ENCODE results near the gene SERPINA1. TPM values are rescaled to one million over a fixed set of nuclear protein-coding genes. Genes with fewer than 3 reads are reported as not detected.

The SERPINA1 gene
- total RNA-seq, 1 donor from 2014 or later: 0.96 TPM

DNA sequence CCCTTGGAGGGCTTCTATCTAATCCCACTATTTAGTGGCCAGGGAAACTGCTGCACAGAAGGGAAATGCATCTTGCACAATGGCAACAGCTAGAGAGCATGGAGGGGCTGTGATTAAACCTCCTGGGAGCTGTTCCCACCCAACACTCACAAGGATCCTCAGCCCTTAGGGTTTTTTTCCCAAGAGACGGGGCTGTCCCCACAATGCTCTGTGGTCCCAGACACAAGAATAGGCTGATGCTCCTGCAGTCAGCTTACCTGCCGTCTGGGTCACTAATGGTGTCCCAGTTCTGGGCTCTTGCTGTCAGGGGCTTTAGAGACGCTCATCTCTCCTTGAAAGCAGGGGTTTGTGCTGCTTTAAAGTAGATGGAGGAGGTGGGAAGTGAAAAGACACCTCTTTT, 4.6 kb downstream of the SERPINA1 start:
- Mint-ChIP-seq H3K4me1 (no peaks in the 10 kb centered on the region), H3K9me3 (no peaks in the 10 kb centered on the region), H3K27me3 (no peaks in the 10 kb centered on the region), H3K27ac (no peak overlapping the region), H3K36me3 (ENCODE audit: low read depth) (no peaks in the 10 kb centered on the region), H3K4me3 (no peak overlapping the region)
- intact Hi-C loops (cut with micrococcal nuclease): no loop called here
- DNase-seq: no peak

DNA sequence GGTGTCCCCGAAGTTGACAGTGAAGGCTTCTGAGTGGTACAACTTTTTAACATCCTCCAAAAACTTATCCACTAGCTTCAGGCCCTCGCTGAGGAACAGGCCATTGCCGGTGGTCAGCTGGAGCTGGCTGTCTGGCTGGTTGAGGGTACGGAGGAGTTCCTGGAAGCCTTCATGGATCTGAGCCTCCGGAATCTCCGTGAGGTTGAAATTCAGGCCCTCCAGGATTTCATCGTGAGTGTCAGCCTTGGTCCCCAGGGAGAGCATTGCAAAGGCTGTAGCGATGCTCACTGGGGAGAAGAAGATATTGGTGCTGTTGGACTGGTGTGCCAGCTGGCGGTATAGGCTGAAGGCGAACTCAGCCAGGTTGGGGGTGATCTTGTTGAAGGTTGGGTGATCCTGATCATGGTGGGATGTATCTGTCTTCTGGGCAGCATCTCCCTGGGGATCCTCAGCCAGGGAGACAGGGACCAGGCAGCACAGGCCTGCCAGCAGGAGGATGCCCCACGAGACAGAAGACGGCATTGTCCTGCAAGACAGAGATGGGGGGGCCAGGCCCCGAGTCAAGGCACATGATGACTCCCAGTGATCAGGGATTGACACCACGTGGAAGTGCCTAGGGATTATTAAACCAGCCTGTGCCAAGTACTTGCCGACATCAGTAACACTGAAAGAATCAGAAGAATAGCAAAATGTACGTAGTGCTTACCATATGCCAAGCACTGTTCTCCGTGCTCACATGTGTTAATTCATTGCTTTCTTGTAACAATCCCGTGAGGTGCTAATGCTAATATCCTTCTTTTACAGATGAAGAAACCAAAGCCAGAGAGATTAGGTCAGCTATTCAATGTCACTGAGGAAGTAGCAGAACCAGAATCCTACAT, 5.4 kb downstream of the SERPINA1 start:
- H3K4me3 Mint-ChIP-seq: no peak overlapping the region
- no peaks in the 10 kb centered on the region for H3K27me3 Mint-ChIP-seq
- H3K27ac Mint-ChIP-seq: no peak overlapping the region
- intact Hi-C loops (cut with micrococcal nuclease): no loop called here
- no peaks in the 10 kb centered on the region for H3K4me1 Mint-ChIP-seq
- H3K36me3 Mint-ChIP-seq (ENCODE audit: low read depth): no peaks in the 10 kb centered on the region
- H3K9me3 Mint-ChIP-seq: no peaks in the 10 kb centered on the region
- DNase-seq: no peak

DNA sequence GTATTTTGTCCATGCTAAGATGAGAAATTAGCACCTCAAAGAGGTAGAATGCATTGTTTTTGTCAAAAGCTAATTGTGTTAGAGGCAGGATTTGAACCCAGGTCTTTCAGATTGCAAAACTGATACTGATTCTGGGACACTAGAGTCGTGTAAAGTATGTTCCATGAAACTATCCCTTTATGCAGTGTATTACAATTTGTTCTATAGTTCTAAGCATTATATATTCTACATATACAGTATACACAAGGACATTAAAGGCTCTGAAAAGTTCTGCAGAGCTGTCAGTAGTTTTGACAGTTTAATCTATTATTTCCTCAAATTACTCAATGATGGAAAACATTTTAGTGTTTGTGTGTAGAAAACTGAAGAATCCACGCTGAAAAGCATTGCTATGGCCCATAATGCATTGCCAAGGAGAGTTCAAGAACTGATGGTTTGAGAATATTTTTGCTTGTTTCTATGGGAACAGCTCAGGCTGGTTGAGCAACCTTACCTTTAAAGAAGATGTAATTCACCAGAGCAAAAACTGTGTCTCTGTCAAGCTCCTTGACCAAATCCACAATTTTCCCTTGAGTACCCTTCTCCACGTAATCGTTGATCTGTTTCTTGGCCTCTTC, 6.2 kb downstream of the SERPINA1 start:
- no peaks in the 10 kb centered on the region for H3K27me3 Mint-ChIP-seq
- no peaks in the 10 kb centered on the region for H3K9me3 Mint-ChIP-seq
- no peaks in the 10 kb centered on the region for H3K4me1 Mint-ChIP-seq
- no peaks in the 10 kb centered on the region for H3K36me3 Mint-ChIP-seq (ENCODE audit: low read depth)
- no peak overlapping the region for H3K4me3 Mint-ChIP-seq
- no peak for DNase-seq
- no peak overlapping the region for H3K27ac Mint-ChIP-seq
- intact Hi-C loops (cut with micrococcal nuclease): no loop called here

DNA sequence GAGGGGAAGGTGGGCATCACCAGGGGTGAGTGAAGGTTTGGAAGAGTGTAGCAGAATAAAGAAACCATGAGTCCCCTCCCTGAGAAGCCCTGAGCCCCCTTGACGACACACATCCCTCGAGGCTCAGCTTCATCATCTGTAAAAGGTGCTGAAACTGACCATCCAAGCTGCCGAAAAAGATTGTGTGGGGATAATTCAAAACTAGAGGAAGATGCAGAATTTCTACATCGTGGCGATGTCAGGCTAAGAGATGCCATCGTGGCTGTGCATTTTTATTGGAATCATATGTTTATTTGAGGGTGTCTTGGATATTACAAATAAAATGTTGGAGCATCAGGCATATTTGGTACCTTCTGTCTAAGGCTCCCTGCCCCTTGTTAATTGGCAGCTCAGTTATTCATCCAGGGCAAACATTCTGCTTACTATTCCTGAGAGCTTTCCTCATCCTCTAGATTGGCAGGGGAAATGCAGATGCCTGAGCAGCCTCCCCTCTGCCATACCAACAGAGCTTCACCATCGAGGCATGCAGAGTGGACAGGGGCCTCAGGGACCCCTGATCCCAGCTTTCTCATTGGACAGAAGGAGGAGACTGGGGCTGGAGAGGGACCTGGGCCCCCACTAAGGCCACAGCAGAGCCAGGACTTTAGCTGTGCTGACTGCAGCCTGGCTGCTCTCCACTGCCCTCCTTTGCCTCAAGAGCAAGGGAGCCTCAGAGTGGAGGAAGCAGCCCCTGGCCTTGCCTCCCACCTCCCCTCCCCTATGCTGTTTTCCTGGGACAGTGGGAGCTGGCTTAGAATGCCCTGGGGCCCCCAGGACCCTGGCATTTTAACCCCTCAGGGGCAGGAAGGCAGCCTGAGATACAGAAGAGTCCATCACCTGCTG, 7.0 kb downstream of the SERPINA1 start:
- H3K27ac Mint-ChIP-seq: no peak overlapping the region
- no peaks in the 10 kb centered on the region for H3K36me3 Mint-ChIP-seq (ENCODE audit: low read depth)
- no peak for DNase-seq
- H3K9me3 Mint-ChIP-seq: no peaks in the 10 kb centered on the region
- intact Hi-C loops (cut with micrococcal nuclease): no loop called here
- no peaks in the 10 kb centered on the region for H3K4me1 Mint-ChIP-seq
- H3K4me3 Mint-ChIP-seq: no peak overlapping the region
- H3K27me3 Mint-ChIP-seq: no peaks in the 10 kb centered on the region

DNA sequence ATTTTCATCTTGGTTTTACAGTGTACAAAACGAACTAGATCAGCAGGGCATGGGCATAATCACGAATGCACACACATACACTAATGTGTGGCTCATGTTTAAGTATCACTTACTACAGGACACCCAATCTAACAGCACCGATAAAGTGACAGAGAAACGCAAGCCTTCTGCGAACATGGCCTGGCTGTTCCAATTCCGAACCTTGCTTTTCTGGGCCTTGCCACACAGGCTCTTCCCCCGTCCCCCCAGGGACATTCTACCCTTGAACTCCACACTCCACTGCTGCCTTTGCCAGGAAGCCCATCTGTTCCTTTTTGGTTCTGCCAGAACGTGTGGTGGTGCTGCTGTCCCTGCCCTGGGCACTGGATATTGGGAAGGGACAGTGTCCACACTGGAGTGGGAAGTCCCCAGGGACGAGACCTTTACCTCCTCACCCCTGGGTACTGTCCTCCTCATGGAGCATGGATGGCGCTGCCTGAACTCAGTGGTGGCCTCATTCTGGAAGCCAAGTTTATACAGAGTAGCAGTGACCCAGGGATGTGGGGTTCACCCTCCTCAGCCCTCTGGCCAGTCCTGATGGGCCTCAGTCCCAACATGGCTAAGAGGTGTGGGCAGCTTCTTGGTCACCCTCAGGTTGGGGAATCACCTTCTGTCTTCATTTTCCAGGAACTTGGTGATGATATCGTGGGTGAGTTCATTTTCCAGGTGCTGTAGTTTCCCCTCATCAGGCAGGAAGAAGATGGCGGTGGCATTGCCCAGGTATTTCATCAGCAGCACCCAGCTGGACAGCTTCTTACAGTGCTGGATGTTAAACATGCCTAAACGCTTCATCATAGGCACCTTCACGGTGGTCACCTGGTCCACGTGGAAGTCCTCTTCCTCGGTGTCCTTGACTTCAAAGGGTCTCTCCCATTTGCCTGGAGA, 7.9 kb downstream of the SERPINA1 start:
- Mint-ChIP-seq H3K27ac (no peak overlapping the region), H3K9me3 (no peaks in the 10 kb centered on the region), H3K27me3 (no peaks in the 10 kb centered on the region), H3K4me1 (no peaks in the 10 kb centered on the region), H3K4me3 (no peak overlapping the region), H3K36me3 (ENCODE audit: low read depth) (no peaks in the 10 kb centered on the region)
- intact Hi-C loops (cut with micrococcal nuclease): loop anchor here (1.0 kb wide), 1 partner anchor 16 kb away; no protein-coding TSS in a partner anchor
- DNase-seq: no peak

DNA sequence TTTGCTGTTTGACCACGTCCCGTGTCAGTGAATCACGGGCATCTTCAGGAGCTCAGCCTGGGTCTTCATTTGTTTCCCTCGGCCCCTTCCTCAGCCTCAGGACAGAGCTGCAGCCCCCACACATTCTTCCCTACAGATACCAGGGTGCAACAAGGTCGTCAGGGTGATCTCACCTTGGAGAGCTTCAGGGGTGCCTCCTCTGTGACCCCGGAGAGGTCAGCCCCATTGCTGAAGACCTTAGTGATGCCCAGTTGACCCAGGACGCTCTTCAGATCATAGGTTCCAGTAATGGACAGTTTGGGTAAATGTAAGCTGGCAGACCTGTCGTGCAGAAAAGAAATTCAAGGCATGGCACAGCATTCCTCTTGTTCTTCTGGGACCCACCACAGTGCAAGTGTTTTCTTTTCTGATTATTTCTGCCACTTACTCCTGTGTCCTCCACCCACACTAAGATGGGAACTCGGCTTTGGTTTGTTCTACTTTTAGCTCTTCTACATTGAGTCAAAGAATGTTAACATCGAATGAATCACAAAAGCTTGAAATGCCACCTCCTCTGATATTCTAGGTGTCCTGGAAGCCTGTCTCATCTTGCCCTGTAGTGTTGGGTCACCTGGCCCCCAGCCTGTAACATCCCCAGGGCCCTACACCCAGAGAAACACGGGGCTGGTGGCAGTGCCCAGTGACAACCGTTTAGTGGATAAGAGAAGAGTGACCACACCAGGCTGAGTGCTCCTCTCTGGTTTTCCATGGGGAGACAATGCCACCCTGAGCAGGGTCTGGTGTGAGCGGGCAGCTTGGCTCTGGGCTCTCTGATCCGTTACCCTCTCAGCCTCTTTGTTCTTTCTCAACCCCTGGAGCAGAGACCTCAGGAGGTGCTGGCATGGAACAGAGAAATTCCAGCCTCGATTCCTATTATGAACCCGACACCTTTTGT, 8.8 kb downstream of the SERPINA1 start:
- Mint-ChIP-seq H3K27me3 (no peaks in the 10 kb centered on the region), H3K4me1 (no peaks in the 10 kb centered on the region), H3K36me3 (ENCODE audit: low read depth) (no peaks in the 10 kb centered on the region), H3K9me3 (no peaks in the 10 kb centered on the region), H3K27ac (no peak overlapping the region), H3K4me3 (no peak overlapping the region)
- intact Hi-C loops (cut with micrococcal nuclease): loop anchor here (1.0 kb wide), 1 partner anchor 15 kb away; no protein-coding TSS in a partner anchor
- DNase-seq: no peak

DNA sequence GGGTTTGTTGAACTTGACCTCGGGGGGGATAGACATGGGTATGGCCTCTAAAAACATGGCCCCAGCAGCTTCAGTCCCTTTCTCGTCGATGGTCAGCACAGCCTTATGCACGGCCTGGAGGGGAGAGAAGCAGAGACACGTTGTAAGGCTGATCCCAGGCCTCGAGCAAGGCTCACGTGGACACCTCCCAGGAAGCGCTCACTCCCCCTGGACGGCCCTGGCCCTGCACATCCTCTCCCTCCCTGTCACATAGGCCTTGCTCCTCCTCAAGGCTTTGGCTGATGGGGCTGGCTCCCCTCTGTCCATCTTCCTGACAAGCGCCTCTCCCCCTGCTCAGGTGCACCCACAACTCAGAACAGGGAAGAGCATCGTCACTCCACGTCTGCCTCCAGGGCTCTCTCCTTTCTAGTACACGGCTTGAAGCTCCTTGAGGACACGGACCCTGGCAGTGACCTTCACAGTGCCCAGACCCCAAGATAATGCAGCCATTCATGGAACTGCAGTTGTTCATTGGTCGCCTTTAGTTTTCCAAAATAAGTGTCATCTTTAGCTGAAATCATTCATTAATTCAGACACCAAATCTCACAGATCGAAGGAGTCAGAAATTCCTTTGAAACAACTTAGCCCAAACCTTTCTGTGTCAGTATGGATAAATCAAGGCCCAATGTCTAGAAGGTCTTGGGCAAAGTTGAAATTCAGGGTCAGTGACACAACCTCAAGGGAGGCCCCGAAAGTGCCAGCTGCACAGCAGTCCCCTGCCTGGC, 9.7 kb downstream of the SERPINA1 start:
- Mint-ChIP-seq H3K27ac (no peak overlapping the region), H3K36me3 (ENCODE audit: low read depth) (no peaks in the 10 kb centered on the region), H3K4me3 (no peak overlapping the region), H3K27me3 (no peaks in the 10 kb centered on the region), H3K4me1 (no peaks in the 10 kb centered on the region), H3K9me3 (no peaks in the 10 kb centered on the region)
- no peak for DNase-seq
- intact Hi-C loops (cut with micrococcal nuclease): no loop called here

DNA sequence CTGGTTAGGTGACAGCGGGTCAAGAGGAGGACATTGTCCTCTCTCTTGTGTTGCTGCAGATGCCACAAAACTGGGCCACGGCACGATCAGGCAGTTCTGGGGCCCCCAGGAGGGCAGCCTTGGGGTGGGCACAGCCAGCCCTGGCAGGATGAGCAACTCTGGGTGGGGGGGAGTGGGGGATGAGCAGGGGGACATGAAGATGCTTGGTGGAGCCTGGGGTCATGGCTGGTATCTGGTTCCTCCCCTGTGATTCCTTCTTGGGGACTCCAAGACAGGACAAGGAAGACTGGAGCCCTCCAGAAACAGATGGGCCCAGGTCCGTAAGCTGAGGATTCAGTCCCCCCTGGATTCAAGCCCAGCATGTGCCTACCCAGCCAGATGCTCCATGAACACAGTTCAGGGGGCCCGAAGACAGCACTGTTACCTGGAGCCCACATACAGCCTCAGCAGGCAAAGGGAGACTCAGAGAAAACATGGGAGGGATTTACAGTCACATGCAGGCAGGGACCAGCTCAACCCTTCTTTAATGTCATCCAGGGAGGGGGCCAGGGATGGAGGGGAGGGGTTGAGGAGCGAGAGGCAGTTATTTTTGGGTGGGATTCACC, 10.4 kb downstream of the SERPINA1 start:
- Mint-ChIP-seq H3K27ac (no peak overlapping the region), H3K27me3 (no peaks in the 10 kb centered on the region), H3K9me3 (no peaks in the 10 kb centered on the region), H3K4me3 (no peak overlapping the region), H3K4me1 (no peaks in the 10 kb centered on the region), H3K36me3 (ENCODE audit: low read depth) (no peaks in the 10 kb centered on the region)
- intact Hi-C loops (cut with micrococcal nuclease): no loop called here
- DNase-seq: no peak

DNA sequence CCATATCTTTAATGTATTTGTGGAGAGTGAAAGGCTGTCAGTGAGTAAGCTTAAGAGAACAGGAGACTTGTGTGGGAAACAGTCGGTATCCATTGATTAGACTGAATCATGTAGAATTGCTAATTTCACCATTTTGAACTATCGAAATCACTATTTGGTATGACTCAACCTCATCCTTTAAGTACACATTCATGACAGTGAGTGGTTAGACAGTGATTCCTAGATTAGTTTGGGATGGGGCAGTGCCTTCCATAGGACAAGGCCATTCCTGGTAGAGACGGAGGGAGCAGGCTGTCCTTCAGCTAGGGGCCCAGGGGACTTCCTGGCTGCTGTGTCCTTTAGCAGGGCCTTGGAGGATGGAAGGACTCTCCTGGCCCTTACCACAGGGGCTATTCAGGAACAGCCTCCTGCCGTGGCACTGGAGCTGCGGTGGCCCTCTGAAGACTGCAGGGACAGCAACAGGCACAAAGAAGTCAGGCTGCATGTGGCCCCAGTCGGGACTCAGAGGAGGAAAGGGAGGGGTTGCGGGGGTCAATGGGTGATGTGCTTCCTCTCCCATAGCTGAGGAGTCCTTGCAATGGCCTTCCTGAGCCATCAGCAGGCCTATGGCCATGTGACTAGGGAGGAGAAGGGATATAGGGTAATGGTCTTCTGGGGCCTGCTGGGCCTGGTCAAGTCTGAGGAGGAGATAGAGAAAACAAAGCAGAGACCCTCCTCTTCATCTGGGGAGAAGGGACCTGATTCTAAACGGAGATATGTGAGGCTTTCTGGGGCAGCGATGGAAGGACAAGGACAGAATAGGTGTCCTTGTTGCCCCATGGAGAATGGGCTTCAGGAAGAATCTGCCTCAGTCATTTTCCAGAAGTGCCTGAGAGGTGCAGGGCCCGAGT, 11.2 kb downstream of the SERPINA1 start:
- Mint-ChIP-seq H3K4me3 (no peak overlapping the region), H3K9me3 (no peaks in the 10 kb centered on the region), H3K27me3 (no peaks in the 10 kb centered on the region), H3K4me1 (no peaks in the 10 kb centered on the region), H3K27ac (peak overlapping the region; percentile 12), H3K36me3 (ENCODE audit: low read depth) (no peaks in the 10 kb centered on the region)
- DNase-seq: no peak
- intact Hi-C loops (cut with micrococcal nuclease): no loop called here

DNA sequence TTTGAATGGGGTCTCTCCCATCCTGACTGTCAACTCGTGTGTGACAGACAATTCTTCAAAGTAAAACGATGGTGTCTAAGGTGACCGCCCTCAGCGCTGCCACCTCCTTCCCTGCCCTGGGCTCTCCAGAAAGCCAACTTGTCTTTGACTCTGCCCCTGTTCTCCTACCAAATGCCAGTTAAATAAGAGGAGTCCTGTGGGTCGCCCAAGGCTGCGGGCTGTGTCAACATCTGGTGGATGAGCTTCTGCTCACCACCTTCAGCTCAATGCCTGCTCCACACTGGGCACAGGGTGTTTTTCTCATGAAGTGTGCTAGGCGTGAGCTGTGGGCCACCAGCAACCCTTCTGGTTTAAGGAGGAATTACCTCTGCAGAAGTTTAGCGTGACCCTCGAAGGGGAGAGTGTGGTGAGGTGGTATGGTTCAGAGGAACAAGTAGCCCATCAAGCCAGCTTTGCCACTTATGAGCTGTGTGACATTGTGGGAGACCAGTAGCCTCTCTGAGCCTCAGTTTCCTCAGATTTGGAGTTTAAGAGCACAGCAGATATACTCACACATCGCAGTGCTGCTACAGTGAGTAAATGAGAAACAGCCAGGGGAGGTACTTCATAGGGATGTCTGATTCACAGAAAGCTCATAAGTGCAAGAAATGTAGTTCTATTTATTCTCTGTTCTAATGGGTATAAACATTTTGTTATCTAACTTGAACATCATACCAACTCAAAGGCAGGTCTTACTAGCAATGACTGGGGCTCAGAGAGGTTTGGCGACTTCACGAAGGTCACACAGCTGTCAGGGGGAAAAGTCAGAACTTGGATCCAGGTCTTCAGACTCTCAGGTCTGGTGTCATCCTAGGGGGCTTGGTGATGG, 12.1 kb downstream of the SERPINA1 start:
- no peaks in the 10 kb centered on the region for H3K4me1 Mint-ChIP-seq
- no peak overlapping the region for H3K27ac Mint-ChIP-seq
- DNase-seq: no peak
- H3K36me3 Mint-ChIP-seq (ENCODE audit: low read depth): no peaks in the 10 kb centered on the region
- no peak overlapping the region for H3K4me3 Mint-ChIP-seq
- intact Hi-C loops (cut with micrococcal nuclease): no loop called here
- H3K27me3 Mint-ChIP-seq: no peaks in the 10 kb centered on the region
- H3K9me3 Mint-ChIP-seq: no peaks in the 10 kb centered on the region

Data from activated CD4-positive, alpha-beta T cell treated with anti-CD3 and anti-CD28 coated beads, Interleukin-2, amount 10 ng/mL, durations not matched to agents 24 days and 14 days (primary cell).